ENCODE results near the gene ADGRB3.

The ADGRB3 gene

DNA sequence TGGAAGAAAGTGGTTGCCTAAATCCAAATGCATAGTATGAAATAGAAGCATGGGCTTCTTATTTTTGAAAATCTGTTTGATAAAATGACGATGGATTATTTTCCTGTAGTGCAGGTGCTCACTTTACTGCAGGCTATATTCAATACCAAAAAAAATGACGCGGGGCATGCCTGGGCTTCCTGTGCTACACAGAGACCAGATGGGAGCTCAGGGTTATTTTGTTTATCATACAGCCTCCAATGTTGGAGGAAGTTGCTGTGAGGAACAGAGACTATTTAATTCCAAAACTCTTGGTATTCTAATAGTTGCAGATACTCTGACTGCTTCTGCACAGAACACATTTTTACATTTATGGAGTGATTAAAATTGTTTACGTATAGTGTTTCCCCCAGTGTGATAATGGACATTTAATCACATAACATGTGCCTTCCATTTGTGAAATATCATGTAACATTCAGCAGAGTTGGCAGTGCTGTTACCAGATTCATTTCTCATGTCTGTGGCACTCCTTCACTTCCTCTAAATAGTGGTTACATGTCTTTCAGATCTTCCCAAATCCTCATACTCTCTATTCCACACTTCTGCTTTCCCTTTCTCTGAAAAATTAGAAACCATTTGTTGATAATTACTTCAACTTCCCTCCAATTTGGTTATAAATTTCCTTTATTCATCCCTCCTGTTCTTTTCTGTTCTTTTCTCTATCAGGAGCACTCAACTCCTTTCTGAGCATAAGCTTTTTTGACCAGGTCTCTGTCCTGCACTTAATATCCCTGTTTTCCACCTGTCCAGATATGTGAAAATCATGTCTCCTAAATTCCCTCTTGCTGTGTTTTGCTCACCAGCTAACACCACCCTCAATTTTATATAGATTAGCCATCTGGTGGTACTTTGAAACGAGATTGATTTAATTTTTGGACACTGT, 121.6 kb downstream of the ADGRB3 start:
- H3K4me3 ChIP-seq (ENCODE audit: low read length), result no peak overlapping the region
- DNase-seq, result no peak
- H3K4me2 ChIP-seq (ENCODE audit: low read depth, low read length), result no peak overlapping the region
- H3F3A ChIP-seq (ENCODE audit: insufficient read depth, low read length), result no peaks in the 10 kb centered on the region
- H3K9ac ChIP-seq (ENCODE audit: low read length), result no peak overlapping the region
- H3K36me3 ChIP-seq (replicated peaks; ENCODE audit: insufficient read depth, low read length), result no peaks in the 10 kb centered on the region
- no peaks in the 10 kb centered on the region for H3K4me1 ChIP-seq (ENCODE audit: low read length)
- no peaks in the 10 kb centered on the region for H3K27me3 ChIP-seq (replicated peaks; ENCODE audit: insufficient read depth, low read length)
- no peaks in the 10 kb centered on the region for H3K9me3 ChIP-seq (replicated peaks; ENCODE audit: insufficient read depth, low read length)
- H3K79me2 ChIP-seq (ENCODE audit: low read length), result no peaks in the 10 kb centered on the region
- H4K20me1 ChIP-seq (ENCODE audit: insufficient read depth, low read length), result no peaks in the 10 kb centered on the region
- H2AFZ ChIP-seq (ENCODE audit: low read length), result no peak overlapping the region
- no peak overlapping the region for H3K27ac ChIP-seq (ENCODE audit: low read length)
- TF ChIP-seq EZH2 (optimal IDR thresholded peaks at IDR 0.05; ENCODE audit: low read depth, low read length) (no peak), EZH2phosphoT487 (IDR thresholded peaks at IDR 0.05; ENCODE audit: low read length) (no peak)
- TF ChIP-seq, protein P1, sequence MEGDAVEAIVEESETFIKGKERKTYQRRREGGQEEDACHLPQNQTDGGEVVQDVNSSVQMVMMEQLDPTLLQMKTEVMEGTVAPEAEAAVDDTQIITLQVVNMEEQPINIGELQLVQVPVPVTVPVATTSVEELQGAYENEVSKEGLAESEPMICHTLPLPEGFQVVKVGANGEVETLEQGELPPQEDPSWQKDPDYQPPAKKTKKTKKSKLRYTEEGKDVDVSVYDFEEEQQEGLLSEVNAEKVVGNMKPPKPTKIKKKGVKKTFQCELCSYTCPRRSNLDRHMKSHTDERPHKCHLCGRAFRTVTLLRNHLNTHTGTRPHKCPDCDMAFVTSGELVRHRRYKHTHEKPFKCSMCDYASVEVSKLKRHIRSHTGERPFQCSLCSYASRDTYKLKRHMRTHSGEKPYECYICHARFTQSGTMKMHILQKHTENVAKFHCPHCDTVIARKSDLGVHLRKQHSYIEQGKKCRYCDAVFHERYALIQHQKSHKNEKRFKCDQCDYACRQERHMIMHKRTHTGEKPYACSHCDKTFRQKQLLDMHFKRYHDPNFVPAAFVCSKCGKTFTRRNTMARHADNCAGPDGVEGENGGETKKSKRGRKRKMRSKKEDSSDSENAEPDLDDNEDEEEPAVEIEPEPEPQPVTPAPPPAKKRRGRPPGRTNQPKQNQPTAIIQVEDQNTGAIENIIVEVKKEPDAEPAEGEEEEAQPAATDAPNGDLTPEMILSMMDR (IDR thresholded peaks at IDR 0.05; ENCODE audit: low read length), result no peak
- H3K9me2 ChIP-seq (replicated peaks; ENCODE audit: insufficient read depth, low read length), result no peaks in the 10 kb centered on the region

DNA sequence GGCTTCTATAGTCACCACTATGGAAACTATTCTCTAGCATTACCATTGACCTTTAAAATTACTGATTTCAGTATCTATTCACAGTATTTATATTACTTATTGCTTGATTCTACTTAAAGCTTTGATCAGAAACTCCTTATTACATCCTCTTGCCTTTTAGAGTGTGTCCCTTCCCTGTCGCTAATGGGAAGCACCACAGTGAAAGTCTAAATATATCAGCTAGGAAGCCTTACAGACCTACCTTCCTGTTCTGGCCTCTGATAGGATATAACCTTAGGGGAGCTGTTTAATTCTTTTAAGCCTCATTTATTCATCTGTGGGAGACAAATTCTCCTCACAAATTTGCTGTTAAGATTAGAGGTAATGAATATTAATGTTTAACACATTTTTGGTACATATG, 122.7 kb downstream of the ADGRB3 start:
- no peaks in the 10 kb centered on the region for H3K9me3 ChIP-seq (replicated peaks; ENCODE audit: insufficient read depth, low read length)
- no peak overlapping the region for H3K4me2 ChIP-seq (ENCODE audit: low read depth, low read length)
- H3K4me1 ChIP-seq (ENCODE audit: low read length), result no peaks in the 10 kb centered on the region
- no peaks in the 10 kb centered on the region for H4K20me1 ChIP-seq (ENCODE audit: insufficient read depth, low read length)
- no peaks in the 10 kb centered on the region for H3K27me3 ChIP-seq (replicated peaks; ENCODE audit: insufficient read depth, low read length)
- H3K9ac ChIP-seq (ENCODE audit: low read length), result no peak overlapping the region
- no peak overlapping the region for H3K27ac ChIP-seq (ENCODE audit: low read length)
- H3K79me2 ChIP-seq (ENCODE audit: low read length), result no peaks in the 10 kb centered on the region
- no peaks in the 10 kb centered on the region for H3K9me2 ChIP-seq (replicated peaks; ENCODE audit: insufficient read depth, low read length)
- TF ChIP-seq, protein P1 (IDR thresholded peaks at IDR 0.05; ENCODE audit: low read length), result no peak
- TF ChIP-seq EZH2phosphoT487 (IDR thresholded peaks at IDR 0.05; ENCODE audit: low read length) (no peak), EZH2 (optimal IDR thresholded peaks at IDR 0.05; ENCODE audit: low read depth, low read length) (no peak)
- H3F3A ChIP-seq (ENCODE audit: insufficient read depth, low read length), result no peaks in the 10 kb centered on the region
- H3K4me3 ChIP-seq (ENCODE audit: low read length), result no peak overlapping the region
- no peak for DNase-seq
- no peaks in the 10 kb centered on the region for H3K36me3 ChIP-seq (replicated peaks; ENCODE audit: insufficient read depth, low read length)
- H2AFZ ChIP-seq (ENCODE audit: low read length), result no peak overlapping the region

DNA sequence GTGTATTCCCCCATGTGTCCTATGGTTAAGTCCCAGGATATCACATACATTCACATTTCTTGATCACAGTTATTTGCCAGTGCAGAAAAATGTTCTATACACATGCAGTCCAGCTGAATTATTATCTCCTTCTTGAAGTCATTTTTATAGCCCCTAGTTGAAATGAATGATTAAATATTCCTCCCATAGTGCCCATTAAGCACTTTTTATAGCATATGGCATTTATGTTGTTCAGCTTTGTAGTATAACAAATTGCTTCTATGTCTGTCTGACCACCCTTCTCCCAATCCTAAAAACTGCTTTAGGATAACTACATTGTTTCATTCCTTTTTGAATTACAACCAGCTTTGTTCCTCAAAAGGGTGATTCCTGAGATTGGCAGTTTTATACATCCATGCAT, 123.5 kb downstream of the ADGRB3 start:
- Histone ChIP-seq H3K4me3 (ENCODE audit: low read length) (no peak overlapping the region), H3K36me3 (replicated peaks; ENCODE audit: insufficient read depth, low read length) (no peaks in the 10 kb centered on the region), H3K27me3 (replicated peaks; ENCODE audit: insufficient read depth, low read length) (no peaks in the 10 kb centered on the region), H3K9ac (ENCODE audit: low read length) (no peak overlapping the region), H4K20me1 (ENCODE audit: insufficient read depth, low read length) (no peaks in the 10 kb centered on the region), H3K4me2 (ENCODE audit: low read depth, low read length) (no peak overlapping the region), H3K9me3 (replicated peaks; ENCODE audit: insufficient read depth, low read length) (no peaks in the 10 kb centered on the region), H2AFZ (ENCODE audit: low read length) (no peak overlapping the region), H3K27ac (ENCODE audit: low read length) (no peak overlapping the region), H3F3A (ENCODE audit: insufficient read depth, low read length) (no peaks in the 10 kb centered on the region), H3K79me2 (ENCODE audit: low read length) (no peaks in the 10 kb centered on the region), H3K9me2 (replicated peaks; ENCODE audit: insufficient read depth, low read length) (no peaks in the 10 kb centered on the region), H3K4me1 (ENCODE audit: low read length) (no peaks in the 10 kb centered on the region)
- no peak for TF ChIP-seq EZH2 (optimal IDR thresholded peaks at IDR 0.05; ENCODE audit: low read depth, low read length)
- TF ChIP-seq EZH2phosphoT487 (IDR thresholded peaks at IDR 0.05; ENCODE audit: low read length), result no peak
- TF ChIP-seq, protein P1 (IDR thresholded peaks at IDR 0.05; ENCODE audit: low read length), result no peak
- no peak for DNase-seq
